ENCODE measurements around the gene CDKN2B-AS1.

Gene CDKN2B-AS1

DNA sequence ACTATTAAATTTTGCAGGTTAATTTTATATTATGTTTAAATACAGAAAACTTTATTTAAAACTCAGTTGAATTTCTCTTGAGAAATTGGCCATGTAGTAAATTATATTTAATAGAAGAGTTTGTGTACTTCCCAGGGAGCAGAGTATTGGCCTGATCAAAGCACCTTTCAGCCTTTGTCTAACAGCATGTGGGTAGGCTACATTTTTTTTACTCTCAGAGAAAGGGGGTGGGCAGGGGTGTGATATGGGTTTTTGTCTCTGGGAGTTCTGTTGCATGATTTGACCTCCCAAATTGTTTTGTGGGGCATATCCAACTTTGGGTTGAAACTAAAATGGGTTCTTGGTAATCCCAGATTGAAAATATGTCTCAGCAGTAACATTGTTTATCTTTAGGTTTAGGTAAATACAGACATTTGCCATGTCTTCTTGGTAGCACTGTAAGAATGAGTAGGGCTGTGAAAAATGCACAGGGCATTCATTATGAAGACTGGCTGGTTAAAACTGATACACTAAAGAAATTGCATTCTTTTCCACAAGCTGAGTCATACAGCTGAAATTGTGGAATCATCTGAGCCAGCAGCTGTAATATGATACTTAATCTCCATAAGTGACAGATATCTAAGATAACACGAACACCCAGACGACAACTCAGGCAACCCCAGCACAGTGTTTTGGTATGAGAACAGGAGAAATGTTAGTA lies 89.9 kb downstream of the CDKN2B-AS1 start:
- peak; percentile 94 for DNase-seq (ENCODE audit: low read depth, low spot score)

DNA sequence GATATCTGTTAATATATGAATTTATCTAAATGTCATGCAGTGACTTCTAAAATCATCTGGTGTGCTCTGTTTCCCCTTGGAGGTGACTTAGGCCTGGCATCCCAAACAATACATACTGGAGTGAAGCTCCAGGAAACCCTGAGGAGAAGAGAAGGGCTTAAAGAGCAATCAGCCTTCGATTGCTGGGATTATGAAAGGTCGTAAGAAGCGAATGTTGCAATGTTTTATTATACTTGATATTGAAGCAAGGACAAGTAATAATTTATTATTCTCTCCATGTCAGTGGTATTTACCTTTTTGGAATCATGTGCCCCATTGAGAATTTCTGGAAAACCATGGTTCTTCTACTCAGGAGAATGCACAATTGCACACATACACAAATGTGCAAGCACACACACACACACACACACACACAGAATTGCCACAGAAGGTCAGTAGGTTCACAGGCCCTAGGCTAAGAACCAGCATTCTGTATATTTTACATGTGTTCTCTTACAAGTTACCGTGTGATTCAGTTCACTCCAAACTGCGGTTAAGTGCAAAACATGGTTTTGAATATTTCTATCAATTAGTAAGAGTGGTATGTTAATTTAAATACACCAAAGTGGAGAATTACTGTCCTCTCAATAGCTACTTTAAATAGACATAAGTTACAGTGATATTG lies 93.6 kb downstream of the CDKN2B-AS1 start:
- DNase-seq (ENCODE audit: low read depth, low spot score): no peak

DNA sequence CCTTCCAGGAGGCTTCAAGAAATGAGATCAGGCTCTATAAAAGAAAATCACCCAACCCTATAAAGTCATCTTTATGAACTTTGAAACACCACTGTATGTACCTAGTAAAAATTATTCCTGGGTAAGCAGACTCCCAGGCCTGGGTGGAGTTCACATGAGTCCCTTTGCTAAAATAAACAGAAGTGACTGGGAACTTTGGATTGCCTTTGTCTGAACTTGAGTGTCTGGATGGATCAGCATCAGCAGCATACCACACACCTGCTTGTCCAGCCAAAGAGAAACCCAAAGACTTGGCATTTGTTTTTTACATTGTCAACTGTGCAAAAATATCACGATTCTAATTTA lies 94.1 kb downstream of the CDKN2B-AS1 start:
- no peak for DNase-seq (ENCODE audit: low read depth, low spot score)

DNA sequence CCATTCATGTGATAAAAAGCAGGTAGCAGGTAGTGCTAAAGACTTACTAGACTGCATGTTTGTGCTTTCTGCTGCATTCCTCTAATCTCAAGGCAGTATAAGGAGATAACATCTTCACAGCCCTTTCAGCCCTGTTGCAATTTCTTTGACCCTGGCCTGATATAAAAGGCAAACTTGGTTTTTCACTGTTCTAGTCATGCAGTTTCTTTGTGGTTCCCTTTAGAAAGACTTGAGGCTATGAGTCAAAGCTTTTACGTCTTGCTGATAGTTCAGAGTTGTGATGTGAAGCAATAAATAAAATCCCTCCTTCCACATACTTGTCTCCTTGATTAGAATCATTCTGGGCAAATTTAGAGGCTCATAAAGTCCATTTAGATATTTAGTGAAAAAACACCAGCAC lies 103.1 kb downstream of the CDKN2B-AS1 start:
- DNase-seq (ENCODE audit: low read depth, low spot score): peak; percentile 74

DNA sequence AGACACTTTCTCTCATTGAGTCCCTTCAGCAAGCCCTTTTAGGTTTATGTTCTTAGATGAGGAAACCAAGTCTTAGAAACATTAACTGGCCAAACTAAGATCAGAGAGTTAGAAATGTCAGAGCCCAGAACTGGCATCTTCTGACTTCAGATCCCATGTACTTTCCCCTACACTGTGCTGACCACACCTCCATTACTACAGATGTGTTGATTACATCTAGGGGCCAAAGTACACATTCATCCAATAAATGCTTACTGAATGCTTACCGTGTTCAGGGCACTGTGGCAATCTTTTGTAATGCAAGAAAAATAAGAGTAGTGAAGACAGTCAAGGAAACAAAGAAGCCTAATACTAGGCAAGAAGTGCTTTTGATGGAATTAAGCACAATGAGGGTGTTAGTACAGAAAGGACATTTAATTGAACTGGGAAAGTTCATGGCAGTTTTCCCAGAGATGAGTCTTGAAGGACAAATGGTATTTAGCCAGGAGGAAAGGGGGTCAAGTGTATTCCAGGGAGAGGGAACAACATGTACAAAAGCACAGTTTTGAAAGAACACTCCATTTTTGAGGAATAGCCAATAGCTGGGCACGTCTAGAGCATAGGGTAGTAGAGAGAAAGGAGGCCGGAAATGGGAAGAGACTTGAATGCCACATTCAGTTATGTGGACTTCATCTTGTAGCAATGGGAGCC lies 104.2 kb downstream of the CDKN2B-AS1 start:
- no peak for DNase-seq (ENCODE audit: low read depth, low spot score)

DNA sequence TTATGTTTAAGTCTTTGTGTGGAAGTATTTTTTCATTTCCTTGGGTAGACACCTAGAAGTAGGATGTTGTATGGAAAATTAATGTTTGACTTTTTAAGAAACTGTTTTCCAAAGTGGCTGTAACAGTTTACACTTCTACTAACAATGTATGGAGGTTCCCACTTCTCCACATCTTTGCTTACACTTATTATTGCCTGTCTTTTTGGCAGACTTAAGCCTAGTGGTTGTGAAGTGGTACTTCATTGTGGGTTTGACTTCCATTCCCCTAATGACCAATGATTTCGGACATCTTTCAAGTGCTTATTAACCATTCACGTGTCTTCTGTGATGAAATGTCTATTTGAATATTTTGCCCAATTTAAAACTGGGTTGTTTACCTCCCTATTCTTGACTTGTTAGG lies 106.0 kb downstream of the CDKN2B-AS1 start:
- DNase-seq (ENCODE audit: low read depth, low spot score): no peak

DNA sequence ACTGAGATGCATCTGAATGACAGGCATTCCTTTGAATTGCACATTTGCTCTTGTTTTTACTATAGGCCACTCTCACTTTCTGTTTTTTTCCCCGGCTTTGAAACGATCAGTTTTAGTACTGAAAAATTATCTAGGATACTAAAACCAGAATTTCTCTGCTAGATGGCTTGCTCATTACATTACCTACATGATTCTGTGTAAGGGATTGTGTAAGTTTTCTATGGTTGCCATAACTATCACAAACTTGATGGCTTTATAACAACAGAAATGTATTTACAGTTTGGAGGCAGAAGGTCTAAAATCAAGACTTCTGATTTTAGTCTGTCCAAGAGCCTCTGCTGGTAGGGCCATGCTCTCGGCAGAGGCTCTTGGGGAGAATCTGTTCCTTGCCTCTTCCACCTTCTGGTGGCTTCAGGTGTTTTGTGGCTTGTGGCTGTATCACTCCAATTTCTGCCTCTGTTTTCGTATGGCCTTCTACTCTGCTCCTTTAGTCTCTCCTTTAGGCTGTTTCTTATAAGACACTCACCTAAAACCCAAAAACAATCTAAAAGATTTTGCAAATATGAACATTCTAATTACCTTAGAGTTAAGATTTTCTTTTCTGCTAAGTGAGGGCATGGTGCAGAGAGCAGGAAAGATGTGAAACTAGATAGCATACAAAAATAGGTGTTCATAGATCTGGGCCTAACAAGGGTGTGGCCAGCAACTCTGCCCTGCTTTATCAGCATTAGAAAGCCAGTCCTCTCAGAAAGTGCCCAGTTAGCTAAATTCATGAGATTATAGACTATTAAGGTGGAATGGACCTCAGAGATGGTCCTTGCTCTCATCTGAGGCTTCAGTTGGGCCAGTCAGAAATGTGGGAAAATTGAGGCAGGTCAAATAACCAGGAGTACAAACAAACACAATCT lies 107.8 kb downstream of the CDKN2B-AS1 start:
- no peak for DNase-seq (ENCODE audit: low read depth, low spot score)

DNA sequence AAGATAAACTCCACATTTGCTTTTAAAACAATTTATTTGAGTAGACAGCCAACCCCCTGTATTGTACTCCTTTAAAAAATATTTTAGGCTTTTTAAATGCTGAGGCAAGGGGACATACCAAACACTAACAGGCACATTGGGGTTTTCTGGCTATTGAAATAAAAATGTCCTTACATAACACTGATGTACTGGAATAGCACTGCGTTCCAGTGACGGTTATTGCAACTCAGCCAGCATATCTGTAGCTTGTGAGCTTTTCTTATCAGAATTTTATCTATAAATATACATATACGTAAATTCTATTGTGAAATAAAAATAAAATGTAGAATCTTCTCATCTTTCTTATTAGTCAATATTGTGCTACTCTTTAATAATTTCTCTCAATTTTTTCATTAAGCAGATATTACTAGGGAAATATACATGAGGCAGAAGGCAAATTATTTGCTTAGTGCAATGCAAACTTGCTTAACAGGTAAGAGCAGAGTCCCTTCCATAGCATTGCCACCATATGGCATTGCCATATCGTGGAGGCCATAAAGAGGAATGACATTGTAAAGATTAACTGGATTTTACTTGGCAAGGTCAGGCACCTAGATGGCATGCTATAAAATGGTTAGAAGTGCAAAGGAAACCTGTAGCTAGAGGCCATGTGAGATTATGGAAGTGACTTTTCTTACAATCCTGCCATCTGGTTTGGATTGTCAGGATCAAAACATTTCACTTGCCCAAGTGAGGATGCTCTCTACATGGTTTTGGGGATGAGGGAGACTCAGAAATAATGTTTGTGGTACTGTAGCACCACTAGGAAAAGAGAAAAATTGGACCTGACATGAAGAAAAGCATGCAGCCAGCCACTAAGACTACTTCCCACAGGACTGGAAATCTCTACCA lies 109.3 kb downstream of the CDKN2B-AS1 start:
- DNase-seq (ENCODE audit: low read depth, low spot score): peak; percentile 85

DNA sequence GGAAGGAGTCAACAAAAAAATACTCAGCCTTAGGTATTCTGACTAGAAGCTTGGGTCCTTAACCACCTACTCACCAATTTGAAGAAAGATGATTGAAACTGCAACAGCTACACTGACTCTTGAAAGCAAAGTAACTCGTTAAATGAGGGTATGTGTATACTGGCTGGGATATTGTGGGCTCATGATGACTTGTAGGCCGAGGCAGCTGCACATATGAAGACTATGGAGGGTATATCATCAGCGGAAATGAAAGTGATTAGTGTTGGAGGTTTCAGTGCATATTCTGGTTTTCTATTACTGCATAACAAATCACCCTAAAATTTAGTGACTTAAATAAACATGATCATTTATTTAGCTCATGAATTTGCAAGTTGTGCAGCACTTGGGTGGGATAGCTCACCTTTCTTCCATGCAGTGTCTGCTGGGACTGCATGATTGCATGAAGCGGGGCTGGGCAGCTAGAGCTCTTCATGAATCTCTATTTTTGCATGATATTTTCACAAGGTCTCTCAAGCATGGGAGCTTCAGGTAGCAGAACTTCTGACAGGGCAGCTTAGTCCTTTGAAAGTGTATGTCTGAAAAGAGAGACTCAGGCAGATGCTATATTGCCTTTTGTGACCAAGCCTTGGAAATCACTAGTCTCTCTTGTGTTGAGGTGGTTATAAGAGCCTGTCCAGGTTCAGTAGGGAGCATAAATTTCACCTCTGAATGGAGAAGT lies 110.6 kb downstream of the CDKN2B-AS1 start:
- DNase-seq (ENCODE audit: low read depth, low spot score): no peak

DNA sequence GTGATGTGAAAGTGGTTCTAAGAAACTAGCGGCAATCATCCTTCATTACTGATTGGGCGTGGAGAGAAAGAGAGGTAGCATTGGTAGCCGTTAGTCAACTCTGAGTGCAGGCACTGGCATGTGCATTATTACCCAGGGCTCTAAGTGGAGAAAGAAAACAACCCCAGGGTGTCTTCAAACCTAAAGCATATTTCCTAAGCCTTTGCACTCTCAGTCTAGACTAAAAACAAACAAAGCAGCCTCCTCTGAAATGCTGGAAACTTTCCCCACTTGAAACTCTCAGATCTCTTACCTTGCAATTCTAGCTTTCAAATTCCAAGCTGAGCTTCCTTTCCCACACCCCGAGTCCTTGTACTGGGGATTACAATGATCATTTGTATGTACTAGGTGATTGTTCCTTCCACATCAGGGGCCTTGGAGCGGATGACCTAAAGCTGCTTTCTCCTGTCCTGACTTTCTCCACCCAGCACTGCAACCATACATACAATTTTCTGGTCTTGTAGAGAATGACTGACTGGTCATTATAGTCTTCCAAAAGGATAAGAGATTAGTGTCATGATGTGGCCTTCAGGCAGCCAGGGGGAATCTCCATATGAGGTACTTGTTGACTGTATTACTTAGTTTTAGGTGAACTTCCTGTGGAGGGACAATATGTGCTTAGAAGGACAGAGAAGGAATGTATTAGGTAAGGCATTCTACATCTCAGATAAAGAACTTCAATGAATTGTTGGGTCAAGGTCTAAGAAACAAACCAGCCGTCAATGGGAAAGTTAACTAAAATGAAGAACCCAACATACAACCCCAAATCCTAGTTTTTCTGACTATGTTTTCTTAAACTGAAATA lies 112.8 kb downstream of the CDKN2B-AS1 start:
- peak; percentile 86 for DNase-seq (ENCODE audit: low read depth, low spot score)

DNA sequence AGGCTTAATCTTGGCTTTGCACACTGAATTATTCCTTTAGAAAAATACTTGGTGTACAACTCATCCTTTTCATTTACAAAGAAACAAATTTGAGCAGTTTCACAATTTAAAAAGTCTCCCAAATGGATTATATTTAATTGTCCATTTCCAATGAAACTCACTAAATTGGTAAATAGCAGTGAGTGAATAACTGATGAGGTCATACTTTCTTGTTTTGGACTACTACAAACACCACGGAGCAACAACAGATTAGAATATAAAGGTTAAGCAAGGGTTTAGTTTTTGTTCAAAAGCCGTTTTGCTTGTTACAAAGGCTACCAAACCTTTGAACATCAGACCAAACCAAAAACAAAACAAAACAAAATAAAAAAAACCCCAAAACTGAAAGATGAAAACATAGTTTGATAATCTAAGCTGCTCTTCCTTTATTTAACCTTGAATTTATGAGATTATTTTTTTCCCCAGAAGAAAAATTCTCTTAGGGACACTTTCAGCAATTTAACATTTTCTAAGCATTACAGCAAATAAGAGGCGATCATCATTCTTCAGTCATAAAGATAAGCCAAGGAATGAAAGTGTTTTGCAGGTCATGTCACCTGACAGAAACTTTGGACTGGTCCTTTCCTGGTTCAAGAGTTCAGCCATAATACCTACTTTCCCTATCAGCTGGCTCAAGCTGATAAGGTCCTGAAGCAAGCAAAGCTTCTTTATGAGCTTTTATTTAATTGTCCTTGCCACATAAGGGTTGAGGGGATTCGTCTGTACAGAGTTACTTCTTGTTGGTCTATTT lies 114.2 kb downstream of the CDKN2B-AS1 start:
- DNase-seq (ENCODE audit: low read depth, low spot score): no peak

DNA sequence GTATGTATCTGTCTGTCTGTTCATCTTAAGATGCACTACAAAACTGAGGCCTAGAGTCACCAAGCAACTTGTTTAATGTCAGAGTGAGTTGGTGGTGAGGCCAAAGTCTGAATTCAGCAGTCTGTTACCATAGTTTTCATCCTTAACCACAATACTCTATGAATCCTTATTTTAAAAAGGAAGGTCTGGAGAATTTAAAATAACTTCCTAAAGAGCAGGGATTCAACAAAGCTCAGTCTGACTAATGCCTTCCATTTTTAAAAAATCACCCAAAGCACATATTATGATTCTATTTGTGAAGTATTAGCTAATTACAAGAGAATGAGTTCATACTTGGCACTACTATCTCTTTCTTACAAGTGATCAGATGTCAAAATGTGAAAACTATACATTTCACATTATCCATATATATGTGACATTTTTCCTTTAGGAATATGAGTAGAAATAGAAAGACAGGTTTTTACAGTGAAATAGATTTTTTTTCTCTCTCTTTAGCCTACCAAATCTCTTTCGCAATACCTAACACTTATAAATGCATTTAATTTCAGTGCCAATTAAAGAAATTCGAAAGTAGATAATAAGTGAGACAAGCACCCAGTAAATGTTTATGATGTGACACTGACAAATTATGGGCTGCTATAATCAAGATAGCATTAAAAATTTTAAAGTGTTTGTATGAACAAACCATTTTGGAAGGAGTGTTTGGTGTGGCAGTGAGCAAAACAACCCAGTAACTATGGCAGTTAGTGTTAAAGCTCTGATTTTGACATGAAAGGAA lies 116.8 kb downstream of the CDKN2B-AS1 start:
- DNase-seq (ENCODE audit: low read depth, low spot score): no peak

DNA sequence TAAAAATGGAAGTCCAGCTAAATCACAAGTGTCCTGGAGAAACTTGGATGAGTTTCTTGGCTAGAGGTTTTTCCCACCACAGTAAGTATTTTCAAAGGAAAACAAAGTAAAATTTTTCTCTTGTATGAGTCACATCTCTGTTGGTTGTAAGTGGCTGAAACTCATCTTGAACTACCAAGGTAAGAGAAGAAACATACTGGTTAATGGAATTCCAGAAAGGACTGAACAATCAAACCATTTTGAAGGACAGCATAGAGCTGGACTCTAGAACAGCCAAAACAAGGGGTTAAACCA lies 117.3 kb downstream of the CDKN2B-AS1 start:
- peak; percentile 85 for DNase-seq (ENCODE audit: low read depth, low spot score)

DNA sequence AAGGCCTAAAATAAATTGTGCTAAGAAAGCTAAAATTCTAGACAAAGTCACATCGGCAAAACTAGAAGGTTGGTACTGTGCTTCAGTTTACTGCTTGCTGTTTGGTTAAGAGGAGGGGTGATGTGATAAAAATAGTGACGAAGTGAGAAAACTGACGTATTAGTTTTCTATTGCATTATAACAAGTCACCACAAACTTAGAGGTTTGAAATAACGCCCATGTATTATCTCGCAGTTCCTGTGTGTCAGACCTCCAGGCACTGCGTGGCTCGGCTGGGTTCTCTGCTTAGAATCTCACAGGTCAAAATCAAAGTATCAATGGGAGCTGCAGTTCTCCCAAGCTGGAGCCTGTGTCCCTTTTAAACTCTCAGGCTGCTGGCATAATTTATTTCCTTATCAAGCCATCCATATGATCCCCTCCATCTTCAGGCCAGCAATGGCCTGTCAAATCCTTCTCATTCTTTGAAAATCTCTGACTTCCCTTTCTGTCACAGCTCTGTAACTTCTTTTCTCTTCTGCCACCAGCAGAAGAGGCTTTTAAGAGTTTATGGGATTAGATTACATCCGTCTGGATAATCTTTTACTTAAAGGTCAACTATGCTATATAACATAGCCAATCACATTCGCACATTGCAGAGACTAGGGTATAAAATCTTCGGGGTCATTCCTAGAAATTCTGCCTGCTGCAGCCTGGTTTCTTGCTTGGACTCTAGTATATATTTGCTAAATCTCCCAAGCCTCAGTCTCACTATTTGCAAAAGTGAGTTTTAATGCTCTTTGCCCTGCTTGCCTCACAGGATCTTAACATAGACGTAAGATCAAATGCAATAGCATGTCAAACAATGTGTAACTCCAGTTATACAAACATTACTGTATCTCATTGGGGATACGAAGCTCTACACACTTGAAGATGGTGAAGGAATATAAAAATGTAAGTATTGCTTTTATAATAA lies 118.6 kb downstream of the CDKN2B-AS1 start:
- no peak for DNase-seq (ENCODE audit: low read depth, low spot score)

DNA sequence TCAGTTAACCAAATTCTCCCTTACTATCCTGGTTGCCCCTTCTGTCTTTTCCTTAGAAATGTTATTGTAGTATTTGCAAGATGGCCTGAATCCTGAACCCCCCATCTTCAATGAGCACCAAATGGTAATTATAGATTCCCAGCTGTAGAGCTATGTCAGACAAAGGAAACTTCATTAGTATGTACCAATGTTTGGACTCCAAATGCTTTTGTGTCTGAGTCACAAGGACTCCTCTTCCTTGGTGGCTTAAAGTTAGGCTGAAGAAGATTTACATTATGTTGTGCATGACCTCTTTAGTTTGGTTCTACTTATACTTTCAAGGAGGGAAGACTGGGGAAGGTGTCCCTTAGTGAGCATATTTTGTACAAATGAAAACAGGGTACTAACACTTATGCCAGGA lies 120.4 kb downstream of the CDKN2B-AS1 start:
- peak; percentile 48 for DNase-seq (ENCODE audit: low read depth, low spot score)

DNA sequence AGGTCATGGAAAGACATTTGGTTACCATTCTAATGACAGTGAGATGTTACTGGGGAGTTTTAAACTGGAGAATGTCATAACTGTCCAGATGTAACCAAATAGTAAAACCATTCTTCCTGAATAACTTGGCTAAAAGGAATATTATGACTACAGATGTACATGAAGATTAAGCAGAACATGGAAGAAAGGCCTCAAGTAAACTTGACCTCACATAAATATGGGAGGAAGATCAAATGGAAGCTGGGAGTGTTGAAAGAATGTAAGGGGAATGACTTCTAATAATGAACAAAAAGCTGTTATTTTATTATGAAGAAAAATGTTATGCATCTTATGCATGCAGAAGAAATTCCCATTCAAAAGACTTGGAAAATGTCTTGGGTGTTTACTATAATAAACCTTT lies 122.2 kb downstream of the CDKN2B-AS1 start:
- DNase-seq (ENCODE audit: low read depth, low spot score): no peak

All from astrocyte of the hippocampus (primary cell).